T47D (cell line): Measurements from ENCODE around the gene FAM174C.

Experiments used
- DNase-seq, 2 experiments: peaks; one replicate each; pipeline versions ENCODE4 v3.0.0 to v3.0.0-alpha.2; 2011 to 2012; ENCODE audit warnings: low read depth in 1 of 2, low spot score in 1 of 2
- JUND ChIP-seq: IDR thresholded peaks from 2 replicates; pipeline ENCODE4 v1.6.1; 2012; ENCODE audit warnings: low read depth
- in situ Hi-C: cut with HindIII; loops from 2 replicates; pipeline ENCODE4 v1.10.0; 2016; ENCODE audit warnings: low sequenced_read_pairs, low pct_unique_long_range_greater_than_20kb

Gene FAM174C

DNA sequence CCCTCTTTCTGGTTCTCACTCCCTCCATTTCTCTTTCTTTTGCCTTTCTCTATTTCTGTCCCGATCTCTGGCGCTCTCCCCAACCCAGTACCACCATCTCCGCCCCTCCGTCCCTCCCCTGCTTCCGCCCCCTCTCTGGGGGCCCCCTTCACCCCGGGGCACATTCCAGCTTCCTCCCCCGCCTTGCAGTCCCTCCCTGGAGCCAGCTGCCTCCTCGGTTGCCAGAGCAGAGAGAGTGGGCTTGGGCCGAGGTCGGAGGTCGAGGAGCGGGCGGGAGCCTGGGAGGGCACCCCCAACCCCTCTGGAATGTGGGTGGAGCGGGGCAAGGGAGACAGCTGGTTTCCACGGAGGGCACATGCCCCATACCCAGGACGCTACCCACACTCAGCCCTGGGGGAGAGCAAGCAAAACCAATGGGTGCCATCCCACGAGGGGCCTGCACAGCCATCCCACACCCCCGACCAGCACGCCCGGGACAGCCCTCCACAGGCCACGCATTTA lies 12.7 kb upstream of the FAM174C start:
- no peak for DNase-seq
- in situ Hi-C loops = no loop called here

DNA sequence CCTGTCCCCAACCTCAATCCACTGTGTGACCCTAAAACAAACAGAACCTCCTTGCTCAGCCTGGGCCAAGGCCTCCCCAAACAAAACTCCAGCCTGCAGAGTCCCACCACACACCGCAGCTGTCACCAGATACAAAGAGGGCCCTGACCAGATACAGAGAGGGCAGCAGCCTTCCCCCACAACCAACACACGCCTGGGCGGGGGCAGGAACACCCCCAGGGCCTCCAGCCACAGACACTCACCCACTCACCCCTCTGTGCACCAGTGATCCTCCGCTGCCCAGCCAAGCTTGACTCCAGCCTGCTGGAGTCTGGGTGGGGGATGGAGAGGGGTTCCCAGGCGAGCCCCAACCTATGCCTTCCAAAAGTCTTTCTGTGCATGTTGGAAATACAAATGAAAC lies 12.1 kb upstream of the FAM174C start:
- no peak for TF ChIP-seq JUND
- no peak for DNase-seq
- in situ Hi-C loops = no loop called here

More for the DNA sequence above, 12.7 kb upstream of the FAM174C start:
- no peak for TF ChIP-seq JUND

DNA sequence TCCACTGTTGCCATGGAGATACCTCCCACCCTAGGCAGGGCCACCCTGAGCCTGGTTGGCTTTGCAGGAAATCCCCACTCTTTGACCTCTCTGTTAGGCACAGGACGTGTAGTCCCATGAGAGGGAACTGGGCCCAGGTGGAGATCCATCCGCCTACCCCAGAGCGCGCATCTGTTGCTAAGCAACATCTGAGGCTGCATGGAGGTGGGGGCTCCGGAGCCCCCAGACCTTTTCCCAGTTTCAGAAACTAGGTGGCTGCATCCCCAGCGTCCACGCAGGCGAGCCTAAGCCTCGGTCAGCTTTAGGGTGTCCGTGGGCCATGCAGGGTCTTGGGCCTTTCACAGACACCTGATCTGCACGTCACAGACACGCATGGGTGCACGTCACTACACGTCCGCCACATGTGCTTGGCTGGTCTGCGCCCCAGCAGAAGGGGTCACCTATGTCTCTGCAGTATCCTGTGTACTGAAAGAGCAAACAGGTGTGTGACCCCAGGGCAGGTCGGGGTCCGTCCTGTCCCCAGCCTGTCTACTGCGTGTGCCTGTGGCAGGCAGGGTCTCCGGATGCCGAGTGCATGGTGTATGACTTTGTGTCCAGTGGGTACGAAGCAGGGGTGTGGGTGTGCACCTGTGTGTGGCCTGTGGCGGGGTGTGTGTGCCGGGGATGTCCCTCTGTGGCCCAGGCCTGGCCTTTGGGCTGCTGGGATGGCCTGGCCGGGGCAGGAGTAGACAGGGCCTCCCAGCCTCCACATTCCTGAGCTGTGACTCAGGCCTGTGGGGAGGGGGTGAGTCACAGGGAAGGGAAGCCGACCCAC lies 10.3 kb upstream of the FAM174C start:
- DNase-seq = peak in 1 of 2 experiments; percentile 61
- peak; percentile 70; the same call in 1 of the 2 replicates for TF ChIP-seq JUND
- in situ Hi-C loops = no loop called here

DNA sequence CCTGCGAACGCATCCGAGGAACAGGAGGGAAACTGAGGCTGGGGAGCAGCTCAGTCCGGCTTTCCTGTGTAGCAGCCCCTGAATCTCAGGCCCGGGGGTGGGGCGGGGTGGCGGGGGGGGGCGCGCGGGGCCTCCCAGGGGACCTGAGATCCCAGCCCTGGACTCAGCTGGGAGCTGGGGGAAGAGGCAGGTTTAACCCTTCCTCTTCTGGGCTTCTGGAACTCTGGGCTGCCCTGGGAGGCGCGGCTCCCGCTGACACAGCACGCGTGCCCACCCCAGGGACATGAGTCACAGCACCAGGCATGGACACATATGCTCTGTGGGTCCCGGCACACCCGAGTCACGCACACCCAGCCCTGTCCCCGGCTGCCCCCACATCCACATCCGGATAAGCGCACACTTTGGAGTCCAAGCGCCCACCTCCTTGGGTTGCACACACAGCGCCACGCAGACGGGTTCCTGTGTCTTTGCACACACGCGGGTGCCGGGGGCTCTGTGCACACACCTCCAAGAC lies 9.7 kb upstream of the FAM174C start:
- TF ChIP-seq JUND = no peak
- no peak for DNase-seq
- in situ Hi-C loops = no loop called here

DNA sequence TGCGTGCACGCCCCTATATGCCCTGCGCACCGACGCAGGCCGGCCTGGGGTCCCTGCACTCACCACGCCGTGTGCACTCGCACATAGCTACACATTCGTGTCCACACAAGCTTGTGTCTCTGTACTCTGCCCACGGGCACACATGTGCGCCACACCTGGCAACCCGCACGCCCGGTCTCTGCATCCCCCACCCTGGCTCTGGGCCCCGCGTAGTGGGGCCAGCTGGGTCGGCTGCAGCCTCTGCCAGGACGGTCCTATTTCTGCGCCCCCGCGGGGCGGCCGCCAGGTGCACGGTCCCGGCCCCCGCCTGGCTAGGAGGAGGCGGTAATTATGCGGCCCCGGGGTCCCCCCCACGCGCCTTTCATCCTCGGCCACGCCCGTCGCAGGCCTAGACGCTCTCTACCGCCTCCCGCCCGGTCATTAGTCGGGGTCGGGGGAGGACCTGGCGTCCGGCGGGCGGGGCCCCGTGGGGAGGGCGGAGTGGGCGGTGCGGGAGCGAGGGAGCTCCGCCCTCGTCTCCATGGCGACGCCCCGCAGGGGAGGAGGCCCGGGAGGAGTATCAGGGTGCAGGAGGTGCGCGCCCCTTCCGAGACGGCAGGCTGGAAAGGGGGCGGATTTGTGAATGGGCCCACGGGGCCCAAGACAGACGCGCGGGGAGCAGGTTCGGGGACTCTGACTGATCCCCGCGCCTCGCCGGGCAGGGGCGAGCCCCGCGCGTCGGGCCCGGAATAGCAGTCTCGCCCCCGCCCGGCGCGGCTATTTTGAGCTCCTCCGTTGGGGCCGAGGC lies 9.0 kb upstream of the FAM174C start:
- TF ChIP-seq JUND = no peak
- in situ Hi-C loops = no loop called here
- peak; percentile 74 to 93 for DNase-seq

DNA sequence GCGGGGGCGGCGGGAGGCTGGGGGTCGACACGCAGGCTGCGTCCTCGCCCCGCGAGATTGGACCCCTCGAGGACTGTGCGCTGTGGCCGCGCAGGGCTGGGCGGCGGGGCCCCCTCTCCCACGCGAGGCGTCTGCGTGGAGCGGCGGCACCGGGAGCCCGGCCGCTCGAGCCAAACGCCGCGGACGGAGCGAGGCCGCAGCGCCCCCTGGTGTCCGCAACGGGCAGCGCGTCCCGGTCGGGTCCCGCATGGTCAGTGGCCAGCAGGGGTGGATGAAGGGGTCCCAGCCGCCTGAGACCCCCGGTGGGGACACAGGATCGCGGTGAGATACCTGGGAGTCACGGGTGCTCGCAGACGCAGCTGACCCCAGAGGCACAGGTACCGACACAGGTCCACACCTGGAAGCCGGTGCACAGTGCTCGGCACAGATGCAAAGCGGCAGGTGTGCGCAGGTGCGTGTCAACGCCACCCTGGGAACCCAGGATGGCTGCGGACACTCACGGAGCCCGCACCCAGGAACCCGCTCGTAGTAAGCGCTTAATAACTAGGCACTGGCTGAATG lies 8.3 kb upstream of the FAM174C start:
- TF ChIP-seq JUND = no peak
- peak in 1 of 2 experiments; percentile 67 for DNase-seq
- in situ Hi-C loops = no loop called here

DNA sequence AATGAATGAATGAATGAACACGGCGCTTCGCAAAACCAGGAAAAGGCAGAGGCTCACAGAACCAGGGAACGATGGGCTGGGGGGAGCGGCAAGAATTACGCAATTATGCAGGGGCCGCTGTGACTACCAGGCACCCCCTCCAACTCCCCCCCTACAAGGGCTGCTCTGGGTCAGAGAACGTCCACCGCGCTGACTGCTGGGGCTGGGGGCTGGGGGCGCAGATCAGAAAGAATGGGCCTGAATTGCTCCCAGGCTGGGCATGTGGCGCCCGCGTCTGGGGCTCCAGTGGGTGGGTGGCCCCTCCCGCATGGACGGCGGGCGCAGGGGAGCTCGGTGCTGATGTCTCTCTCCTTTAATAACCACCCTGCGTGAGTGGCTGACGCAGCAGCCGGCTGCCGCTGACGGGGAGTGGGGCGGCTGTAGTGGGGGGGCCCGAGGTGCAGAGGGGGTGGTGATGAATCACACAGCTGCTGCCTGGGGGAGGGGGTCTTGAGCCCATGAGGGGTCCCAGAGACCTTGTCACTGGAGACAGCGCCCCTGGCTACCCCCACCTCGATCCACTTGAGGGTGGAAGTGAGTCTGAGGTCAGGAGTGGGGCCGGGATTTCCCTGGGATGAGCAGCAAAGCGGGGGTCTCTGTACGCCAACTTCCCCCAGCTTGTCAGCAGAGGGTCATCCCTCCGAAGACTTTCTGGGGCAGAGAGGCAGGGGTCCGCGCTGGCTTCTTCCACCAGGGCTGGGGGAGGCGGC lies 7.7 kb upstream of the FAM174C start:
- in situ Hi-C loops = no loop called here
- no peak for DNase-seq
- no peak for TF ChIP-seq JUND

DNA sequence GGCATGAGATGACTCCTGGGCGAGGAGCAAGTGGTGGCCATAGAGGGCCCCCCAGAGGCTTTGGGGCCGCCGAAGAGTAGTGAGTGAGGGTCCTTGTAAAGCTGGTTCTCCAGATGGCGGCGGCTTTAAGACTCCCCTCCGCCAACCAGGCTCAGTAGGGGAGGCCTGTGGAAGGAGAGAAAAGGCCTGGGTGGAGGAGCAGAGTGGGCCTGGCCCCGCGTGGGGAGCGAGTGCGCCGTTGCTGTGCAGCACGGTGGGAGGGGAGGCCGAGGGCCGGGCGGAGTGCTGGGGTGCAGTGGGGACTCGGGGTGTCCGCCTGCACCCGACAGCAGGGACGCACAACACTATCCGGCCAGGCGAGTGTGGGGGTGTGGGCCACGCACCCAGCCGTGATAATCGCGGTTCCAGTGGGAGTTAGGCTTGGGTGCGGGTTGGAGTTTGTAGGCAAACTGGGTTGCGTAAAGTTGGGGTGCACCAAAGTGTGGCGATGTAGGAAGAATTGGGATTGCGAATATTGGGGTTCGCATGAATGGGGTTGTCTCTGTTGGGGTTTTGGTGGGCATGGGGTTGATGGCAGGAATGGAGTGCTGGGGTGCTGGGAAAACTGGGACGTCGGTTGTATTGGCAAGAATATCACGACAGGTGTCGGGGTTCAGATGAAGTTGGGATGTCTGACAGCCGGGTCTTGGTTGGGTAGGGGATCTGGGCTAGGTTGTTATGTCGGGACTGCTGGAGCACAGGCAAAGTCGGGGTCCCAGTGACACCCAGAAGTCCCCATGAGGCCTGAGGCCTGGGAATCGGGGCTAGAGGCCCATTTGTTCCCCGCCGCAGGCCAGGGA lies 6.9 kb upstream of the FAM174C start:
- in situ Hi-C loops = no loop called here
- TF ChIP-seq JUND = no peak
- DNase-seq = no peak

DNA sequence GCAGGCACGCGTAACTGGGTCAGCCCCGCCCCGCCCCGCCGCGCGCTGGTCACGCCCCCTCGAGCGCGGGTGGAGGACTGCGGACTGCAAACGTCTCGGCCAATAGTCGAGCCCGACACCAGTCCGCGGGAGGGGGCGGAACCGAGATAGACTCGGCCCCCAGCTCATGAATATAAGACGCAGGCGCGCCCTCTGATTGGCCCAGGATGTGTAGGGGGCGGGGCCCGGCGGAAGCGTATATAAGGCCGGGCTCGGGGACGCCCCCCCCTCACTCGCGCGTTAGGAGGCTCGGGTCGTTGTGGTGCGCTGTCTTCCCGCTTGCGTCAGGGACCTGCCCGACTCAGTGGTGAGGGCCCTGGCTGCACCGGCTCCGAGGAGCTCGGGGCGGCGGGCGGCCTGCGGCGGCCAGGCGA lies 6.3 kb upstream of the FAM174C start, which contains the start of gene CIRBP:
Gene CIRBP (plus strand): TSS at position 268 of the 413 bp plus-strand sequence. CDS start 1,602 bp downstream, outside the sequence.
- in situ Hi-C loops = no loop called here
- TF ChIP-seq JUND = no peak
- DNase-seq = peak; percentile 96 to 98

DNA sequence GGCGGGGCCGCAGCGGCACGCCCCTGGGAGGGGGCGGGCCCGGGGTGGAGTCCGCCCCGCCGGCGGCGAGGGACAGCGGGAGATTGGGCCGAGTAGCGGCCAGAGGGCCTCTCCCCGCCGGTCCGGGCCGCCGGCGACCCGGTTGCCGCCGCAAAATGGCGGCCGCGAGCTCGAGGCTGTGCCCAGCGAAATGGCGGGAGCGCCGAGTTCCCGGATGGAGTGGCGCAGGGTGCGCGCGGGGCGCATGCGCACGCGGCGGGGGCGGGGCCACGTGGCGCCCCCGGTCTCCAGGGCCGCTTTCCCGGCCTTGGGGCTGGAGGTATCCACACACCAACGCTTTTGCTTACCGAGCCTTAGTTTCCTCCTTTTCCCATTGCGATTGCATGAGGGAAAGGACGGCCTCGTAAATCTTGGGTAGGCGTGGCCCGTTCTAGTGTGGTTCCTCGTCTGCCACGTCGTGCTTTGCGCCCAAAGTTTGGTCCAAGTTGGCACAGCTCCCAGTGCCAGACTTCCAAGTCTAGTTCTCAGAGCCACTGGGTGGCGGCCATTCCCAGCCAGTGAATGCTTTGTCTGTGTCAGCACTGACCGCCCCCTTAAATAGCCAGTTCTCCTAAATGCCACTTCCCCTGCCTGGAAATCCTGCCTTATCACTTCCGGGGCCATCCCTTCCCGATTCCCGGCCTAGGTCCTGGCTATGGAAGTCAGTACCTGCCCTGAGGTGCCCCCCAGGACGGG lies 5.7 kb upstream of the FAM174C start:
- DNase-seq = peak; percentile 77 to 87
- TF ChIP-seq JUND = no peak
- in situ Hi-C loops = no loop called here
